DOHH2 (cell line): Measurements from ENCODE around the gene SLC5A3.

Experiments used
- H3F3A ChIP-seq: fragments of 200-600 bp; sonication (generic), shearing (Covaris generic); 2 replicates; pipeline ENCODE4 v1.6.0; 2016; ENCODE audit warnings: antibody characterized with exemption, mild to moderate bottlenecking; ENCODE audit not compliant: control insufficient read depth, insufficient read depth
- H3K27ac ChIP-seq: fragments of 200-600 bp; sonication (generic); 2 replicates; pipeline ENCODE4 v1.5.1; 2014; ENCODE audit warnings: low read depth, mild to moderate bottlenecking, low read length, moderate library complexity
- H3K27me3 ChIP-seq: fragments of 200-600 bp; sonication (generic); 2 replicates; pipeline ENCODE4 v1.6.1; 2014; ENCODE audit warnings: mild to moderate bottlenecking, low read length, mixed read lengths; ENCODE audit not compliant: control insufficient read depth
- H3K36me3 ChIP-seq: fragments of 200-600 bp; sonication (generic); 2 replicates; pipeline ENCODE4 v1.6.1; 2014; ENCODE audit warnings: mild to moderate bottlenecking, low read length, moderate library complexity, mixed read lengths; ENCODE audit not compliant: control insufficient read depth
- H3K4me1 ChIP-seq: fragments of 200-600 bp; sonication (generic); 2 replicates; pipeline ENCODE4 v1.6.1; 2014; ENCODE audit warnings: mild to moderate bottlenecking, low read length, mixed read lengths; ENCODE audit not compliant: control insufficient read depth
- H3K4me2 ChIP-seq: fragments of 200-600 bp; sonication (generic); 2 replicates; pipeline ENCODE4 v1.6.0; 2014; ENCODE audit warnings: mild to moderate bottlenecking, low read length, moderate library complexity
- H3K4me3 ChIP-seq: fragments of 200-600 bp; sonication (generic); 2 replicates; pipeline ENCODE4 v1.5.1; 2014; ENCODE audit warnings: mild to moderate bottlenecking, low read length, mixed read lengths
- H3K79me2 ChIP-seq: fragments of 200-600 bp; sonication (generic); 2 replicates; pipeline ENCODE4 v1.6.1; 2014; ENCODE audit warnings: mild to moderate bottlenecking, low read length, mixed read lengths; ENCODE audit not compliant: control insufficient read depth
- H3K9me2 ChIP-seq: fragments of 200-600 bp; sonication (generic); replicated peaks from 2 replicates; pipeline ENCODE4 v1.6.1; 2014; ENCODE audit warnings: mild to moderate bottlenecking, low read length, mixed read lengths; ENCODE audit not compliant: control insufficient read depth
- H3K9me3 ChIP-seq: fragments of 200-600 bp; sonication (generic); 2 replicates; pipeline ENCODE4 v1.6.1; 2014; ENCODE audit warnings: antibody characterized with exemption, low read length, mixed read lengths; ENCODE audit not compliant: control insufficient read depth, insufficient read depth
- H4K20me1 ChIP-seq: fragments of 200-600 bp; sonication (generic); 2 replicates; pipeline ENCODE4 v1.6.0; 2014; ENCODE audit warnings: low read depth, mild to moderate bottlenecking, antibody characterized with exemption, low read length, moderate library complexity; ENCODE audit not compliant: control insufficient read depth, insufficient read depth
- EZH2phosphoT487 ChIP-seq: fragments of 200-600 bp; sonication (generic); IDR thresholded peaks from 2 replicates; pipeline ENCODE4 v1.6.1; 2017; ENCODE audit warnings: borderline replicate concordance, mild to moderate bottlenecking, antibody characterized with exemption, low read length, moderate library complexity, mixed read lengths
- TF ChIP-seq, protein P1 (sequence below): fragments of 200-600 bp; sonication (generic); IDR thresholded peaks from one replicate; pipeline ENCODE4 v1.5.1; 2014; ENCODE audit warnings: antibody characterized with exemption, mild to moderate bottlenecking, low read depth, low read length; ENCODE audit not compliant: poor library complexity, severe bottlenecking

Gene SLC5A3

DNA sequence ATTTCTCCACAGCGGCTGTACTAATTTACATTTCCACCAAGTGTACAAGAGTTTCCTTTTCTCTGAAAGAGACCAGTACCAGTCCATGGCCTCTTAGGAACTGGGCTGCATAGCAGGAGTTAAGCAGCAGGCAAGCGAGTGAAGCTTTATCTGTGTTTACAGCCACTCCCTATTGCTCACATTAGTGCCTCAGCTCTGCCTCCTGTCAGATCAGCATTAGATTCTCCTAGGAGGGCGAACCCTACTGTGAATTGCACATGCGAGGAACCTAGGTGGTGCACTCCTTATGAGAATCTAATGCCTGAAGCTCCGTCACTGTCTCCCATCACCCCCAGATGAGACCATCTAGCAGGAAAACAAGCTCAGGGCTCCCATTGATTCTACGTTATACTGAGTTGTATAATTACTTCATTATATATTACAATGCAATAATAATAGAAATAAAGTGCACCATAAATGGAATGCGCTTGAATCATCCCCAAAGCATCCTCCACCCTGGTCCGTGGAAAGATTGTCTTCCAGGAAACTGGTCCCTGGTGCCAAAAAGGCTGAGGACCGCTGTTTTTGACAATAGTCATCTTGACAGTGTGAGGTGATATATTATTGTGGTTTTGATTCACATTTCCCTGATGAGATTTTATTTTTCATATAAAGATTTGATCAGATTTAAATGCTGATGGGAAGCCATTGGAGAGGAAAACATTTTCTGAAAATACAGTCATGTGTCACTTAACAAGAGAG is 45.5 kb upstream of the SLC5A3 start:
- Histone ChIP-seq H3K9me2 (no peaks in the 10 kb centered on the region), H3K4me2 (no peak overlapping the region), H3K9me3 (no peaks in the 10 kb centered on the region), H3K36me3 (no peaks in the 10 kb centered on the region), H3K79me2 (no peaks in the 10 kb centered on the region), H4K20me1 (no peaks in the 10 kb centered on the region), H3K4me3 (no peak overlapping the region), H3F3A (peaks cover 5% of the 10 kb centered on the region), H3K4me1 (peaks cover 14% of the 10 kb centered on the region), H3K27ac (no peak overlapping the region), H3K27me3 (no peaks in the 10 kb centered on the region)
- no peak for TF ChIP-seq EZH2phosphoT487
- TF ChIP-seq, protein P1, sequence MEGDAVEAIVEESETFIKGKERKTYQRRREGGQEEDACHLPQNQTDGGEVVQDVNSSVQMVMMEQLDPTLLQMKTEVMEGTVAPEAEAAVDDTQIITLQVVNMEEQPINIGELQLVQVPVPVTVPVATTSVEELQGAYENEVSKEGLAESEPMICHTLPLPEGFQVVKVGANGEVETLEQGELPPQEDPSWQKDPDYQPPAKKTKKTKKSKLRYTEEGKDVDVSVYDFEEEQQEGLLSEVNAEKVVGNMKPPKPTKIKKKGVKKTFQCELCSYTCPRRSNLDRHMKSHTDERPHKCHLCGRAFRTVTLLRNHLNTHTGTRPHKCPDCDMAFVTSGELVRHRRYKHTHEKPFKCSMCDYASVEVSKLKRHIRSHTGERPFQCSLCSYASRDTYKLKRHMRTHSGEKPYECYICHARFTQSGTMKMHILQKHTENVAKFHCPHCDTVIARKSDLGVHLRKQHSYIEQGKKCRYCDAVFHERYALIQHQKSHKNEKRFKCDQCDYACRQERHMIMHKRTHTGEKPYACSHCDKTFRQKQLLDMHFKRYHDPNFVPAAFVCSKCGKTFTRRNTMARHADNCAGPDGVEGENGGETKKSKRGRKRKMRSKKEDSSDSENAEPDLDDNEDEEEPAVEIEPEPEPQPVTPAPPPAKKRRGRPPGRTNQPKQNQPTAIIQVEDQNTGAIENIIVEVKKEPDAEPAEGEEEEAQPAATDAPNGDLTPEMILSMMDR = no peak

DNA sequence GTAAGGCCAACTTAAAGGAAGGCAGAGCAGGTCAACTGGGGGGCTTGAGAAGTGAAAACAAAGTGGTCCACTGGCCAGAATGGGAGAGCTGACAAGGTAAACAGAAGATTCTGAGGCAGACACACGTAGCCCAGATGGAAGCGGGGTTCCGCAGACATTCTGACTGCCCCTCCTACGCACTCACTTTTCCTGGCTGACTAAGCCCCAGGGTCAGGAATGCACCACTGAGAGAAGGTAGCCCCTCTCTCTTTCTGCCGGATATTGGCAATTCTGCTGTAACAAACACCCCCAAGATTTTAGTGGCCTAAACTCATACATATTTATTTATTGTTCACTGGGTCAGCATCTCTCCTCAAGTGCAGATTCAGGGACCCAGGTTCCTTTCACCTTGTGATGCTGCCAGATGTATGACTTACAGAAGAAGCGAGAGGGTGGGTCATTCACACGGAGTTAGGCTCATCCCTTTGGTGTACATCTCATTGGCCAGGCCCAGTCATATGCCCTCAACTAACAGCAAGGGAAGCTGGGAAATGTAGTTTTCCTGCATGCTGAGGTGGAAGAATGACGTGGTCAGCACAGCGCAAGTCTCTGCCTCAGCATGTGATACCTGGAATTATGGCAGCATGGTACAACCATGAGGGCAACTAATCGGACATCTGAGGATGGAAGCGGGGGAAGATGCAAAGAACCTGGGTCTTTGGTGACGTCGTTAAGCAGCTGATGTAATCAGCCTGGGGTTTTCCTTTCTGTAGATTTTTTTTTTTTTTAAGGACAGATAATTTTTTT is 43.4 kb upstream of the SLC5A3 start:
- Histone ChIP-seq H3K79me2 (no peaks in the 10 kb centered on the region), H3K4me3 (peak overlapping the region; percentile 26), H3K9me3 (no peaks in the 10 kb centered on the region), H3K9me2 (no peaks in the 10 kb centered on the region), H3F3A (no peaks in the 10 kb centered on the region), H3K27ac (no peak overlapping the region), H3K4me1 (peaks cover 6% of the 10 kb centered on the region; the same call in 1 of the 2 replicates), H3K27me3 (no peaks in the 10 kb centered on the region), H3K4me2 (peak overlapping the region; percentile 48), H3K36me3 (no peaks in the 10 kb centered on the region), H4K20me1 (no peaks in the 10 kb centered on the region)
- TF ChIP-seq, protein P1 = no peak
- no peak for TF ChIP-seq EZH2phosphoT487

DNA sequence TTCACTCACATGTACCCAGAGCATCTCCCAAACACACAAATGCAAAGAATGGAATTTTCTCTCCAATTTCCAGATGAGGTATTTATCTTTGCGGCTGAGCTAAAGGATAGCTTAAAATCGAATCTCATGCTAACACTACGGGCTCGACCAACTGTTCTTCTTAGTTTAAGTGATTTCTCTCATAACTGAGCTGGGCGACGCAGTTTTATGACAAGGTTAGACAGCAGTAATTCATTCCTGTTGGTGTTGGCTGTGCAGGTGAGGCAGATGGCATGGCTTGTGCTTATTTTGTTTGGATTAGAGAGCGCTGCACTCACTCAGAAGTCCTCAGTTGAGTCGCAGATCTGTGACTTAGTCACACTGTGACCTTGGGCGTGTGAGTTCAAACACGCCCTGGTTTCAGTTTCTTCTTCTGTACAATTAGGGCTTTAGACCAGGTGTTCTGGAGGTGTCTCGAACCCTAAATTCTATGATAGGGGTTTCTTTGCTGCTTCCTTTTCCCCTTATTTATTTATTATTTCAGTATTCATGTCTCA is 41.5 kb upstream of the SLC5A3 start:
- H3K9me2 ChIP-seq = no peaks in the 10 kb centered on the region
- no peaks in the 10 kb centered on the region for H3K79me2 ChIP-seq
- no peaks in the 10 kb centered on the region for H3K9me3 ChIP-seq
- H4K20me1 ChIP-seq = no peaks in the 10 kb centered on the region
- H3K4me3 ChIP-seq = no peak overlapping the region
- H3K27me3 ChIP-seq = no peaks in the 10 kb centered on the region
- H3K36me3 ChIP-seq = no peaks in the 10 kb centered on the region
- H3K4me1 ChIP-seq = peaks cover 6% of the 10 kb centered on the region; the same call in 1 of the 2 replicates
- H3K27ac ChIP-seq = no peak overlapping the region
- TF ChIP-seq, protein P1 = no peak
- H3K4me2 ChIP-seq = no peak overlapping the region
- no peaks in the 10 kb centered on the region for H3F3A ChIP-seq
